Activated naive CD4-positive, alpha-beta T cell treated with Interleukin-2 at 50 U/mL for 16 hours (primary cell): Measurements from ENCODE around the gene ITPRIPL2.
A peak's percentile ranks its signal among the peaks of the same experiment; 100 is the strongest.

Experiments used
- DNase-seq: peaks from one replicate; pipeline ENCODE4 v3.0.0-alpha.2; 2020

ITPRIPL2 gene

GRCh38 chr16:19145010-19145409, 31.2 kb downstream of the ITPRIPL2 start:
- DNase-seq: no peak

GRCh38 chr16:19147126-19147525, 33.4 kb downstream of the ITPRIPL2 start:
- DNase-seq: no peak

DNA sequence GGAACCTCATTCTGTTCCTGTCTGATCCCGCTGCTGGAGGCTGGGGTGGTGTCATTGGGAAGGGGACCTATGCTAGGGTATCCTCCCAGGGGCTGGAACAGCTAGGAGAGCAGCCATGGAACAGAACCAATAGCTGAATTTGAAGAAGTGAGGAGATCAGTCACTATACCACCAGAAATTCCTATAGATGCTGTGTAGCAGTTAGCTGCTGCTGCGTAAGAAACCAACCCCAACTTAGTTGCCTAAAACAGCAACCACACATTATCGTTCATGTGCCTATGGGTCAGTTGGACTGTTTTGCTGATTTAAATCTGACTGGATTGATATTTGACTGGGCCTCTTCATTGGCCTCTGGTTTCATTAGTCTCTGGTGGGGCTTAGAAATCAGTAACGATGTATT, 33.9 kb downstream of the ITPRIPL2 start:
- no peak for DNase-seq

GRCh38 chr16:19148189-19148588, 34.4 kb downstream of the ITPRIPL2 start:
- no peak for DNase-seq

DNA sequence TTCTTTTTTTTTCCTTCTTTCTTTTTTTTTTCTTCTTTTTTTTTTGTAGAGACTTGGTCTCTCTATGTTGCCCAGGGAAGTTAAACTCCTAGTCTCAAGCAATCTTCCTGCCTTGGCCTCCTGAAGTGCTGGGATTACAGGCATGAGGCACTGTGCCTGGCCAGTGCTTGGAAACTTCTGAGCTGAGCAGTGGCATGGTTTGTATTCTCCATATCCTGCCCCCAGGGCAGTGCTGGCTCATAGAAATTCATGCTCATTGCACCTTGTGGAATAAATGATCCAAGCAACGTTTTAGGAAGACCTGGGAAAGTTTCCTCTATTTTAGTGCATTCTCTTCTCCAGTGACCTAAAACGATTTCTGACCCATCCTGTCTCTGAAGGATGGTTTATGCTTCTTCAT, 37.5 kb downstream of the ITPRIPL2 start:
- DNase-seq: no peak

DNA sequence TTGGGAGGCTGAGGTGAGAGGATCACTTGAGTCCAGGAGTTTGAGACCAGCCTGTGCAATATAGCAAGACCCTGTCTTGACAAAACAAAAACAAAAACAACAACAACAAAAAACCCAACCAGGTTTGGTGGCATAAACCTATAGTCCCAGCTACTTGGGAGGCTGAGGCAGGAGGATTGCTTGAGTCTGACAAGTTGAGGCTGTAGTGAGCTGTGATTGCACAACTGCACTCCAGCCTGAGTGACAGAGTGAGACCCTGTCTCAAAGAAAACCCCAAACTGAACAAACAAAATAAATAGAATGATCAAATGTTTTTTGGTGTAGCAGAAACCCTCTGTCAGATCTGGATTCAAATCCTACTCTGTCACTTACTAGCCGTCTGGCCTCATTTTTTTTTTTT, 38.3 kb downstream of the ITPRIPL2 start:
- DNase-seq: no peak

GRCh38 chr16:19153876-19154275, 40.1 kb downstream of the ITPRIPL2 start:
- DNase-seq: no peak

DNA sequence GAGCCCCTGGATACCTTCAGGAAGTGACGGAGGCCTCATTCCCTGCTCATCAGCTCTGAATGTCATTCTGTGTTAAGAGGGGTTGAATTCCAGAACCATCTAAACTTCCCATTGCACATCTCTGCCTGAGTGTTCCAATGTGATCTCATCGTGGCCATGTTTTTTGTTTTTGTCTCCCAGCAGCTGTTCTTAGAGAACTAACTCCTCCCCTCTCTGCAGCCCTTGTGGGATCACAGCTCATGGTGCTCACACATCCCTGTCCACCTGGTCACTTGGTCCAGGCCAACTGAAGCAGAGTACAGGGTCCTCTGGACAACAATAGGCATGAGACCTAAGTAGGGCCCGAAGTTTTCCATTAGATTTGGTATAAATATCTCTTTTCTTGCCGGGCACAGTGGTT, 48.3 kb downstream of the ITPRIPL2 start:
- no peak for DNase-seq

- DNase-seq: no peak
Observed at GRCh38 chr16:19163215-19163614, 49.5 kb downstream of the ITPRIPL2 start.

DNA sequence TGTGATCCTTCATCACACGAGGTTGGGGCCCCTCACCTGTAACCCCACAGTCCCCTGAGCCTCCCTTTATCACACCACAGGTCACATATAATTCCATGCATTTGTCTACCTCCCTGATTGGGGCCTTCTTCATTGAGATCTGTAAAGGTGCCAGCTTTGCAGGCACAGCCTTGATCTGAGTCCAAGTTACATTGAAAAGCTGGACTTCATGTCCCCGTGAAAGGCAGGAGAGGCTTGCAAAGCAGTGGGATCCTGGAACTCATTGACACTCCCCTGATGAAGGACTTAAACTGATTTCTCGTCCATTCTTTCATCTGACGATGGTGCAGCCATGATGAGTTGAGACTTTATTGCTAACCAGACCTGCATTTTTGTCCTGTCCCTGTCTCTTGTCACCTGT, 50.5 kb downstream of the ITPRIPL2 start:
- no peak for DNase-seq

- no peak for DNase-seq
Observed at GRCh38 chr16:19165101-19165500, 51.3 kb downstream of the ITPRIPL2 start.

GRCh38 chr16:19166500-19166899, 52.7 kb downstream of the ITPRIPL2 start:
- no peak for DNase-seq

- peak; percentile 48 for DNase-seq
Observed at GRCh38 chr16:19167710-19168370, 54.1 kb downstream of the ITPRIPL2 start, which contains the start of gene SYT17. Gene SYT17, plus strand, starts transcription at chr16:19168240. Its CDS starts 407 bp downstream, at chr16:19168647.

DNA sequence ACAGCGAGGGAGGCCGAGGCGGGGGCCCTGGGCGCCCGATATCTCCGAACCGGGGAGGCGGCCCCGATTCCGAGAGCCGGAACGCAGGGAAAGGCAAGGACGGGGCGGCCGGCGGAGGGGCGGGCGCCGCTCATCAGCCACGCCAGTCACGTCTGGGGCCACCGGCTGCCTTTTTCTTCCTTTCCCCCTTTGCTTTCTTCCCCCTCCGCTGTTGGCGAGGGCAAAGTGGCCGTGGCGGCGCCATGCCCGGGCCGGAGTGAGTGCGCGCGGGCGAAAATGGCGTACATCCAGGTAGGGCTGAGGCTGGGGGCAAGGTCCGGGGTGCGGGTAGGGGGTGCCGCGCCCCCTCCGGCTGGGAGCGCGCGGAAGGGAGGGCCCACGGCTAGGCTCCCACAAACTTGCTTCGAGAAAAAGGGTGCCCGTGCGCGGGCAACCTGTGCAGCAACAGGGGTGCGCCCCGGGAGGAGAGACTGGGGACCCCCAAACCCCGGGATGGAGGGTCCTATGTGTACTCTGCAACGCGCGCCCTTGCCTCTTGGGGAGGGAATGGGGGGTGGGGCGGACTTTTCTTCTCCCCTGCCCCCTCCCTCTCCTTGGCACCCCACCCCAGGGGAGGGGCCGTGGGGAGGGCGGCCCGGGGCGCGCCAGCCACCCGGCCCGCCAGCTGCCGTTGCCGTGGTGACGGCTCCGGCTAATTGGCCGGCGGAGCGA, 54.8 kb downstream of the ITPRIPL2 start:
- DNase-seq: no peak

DNA sequence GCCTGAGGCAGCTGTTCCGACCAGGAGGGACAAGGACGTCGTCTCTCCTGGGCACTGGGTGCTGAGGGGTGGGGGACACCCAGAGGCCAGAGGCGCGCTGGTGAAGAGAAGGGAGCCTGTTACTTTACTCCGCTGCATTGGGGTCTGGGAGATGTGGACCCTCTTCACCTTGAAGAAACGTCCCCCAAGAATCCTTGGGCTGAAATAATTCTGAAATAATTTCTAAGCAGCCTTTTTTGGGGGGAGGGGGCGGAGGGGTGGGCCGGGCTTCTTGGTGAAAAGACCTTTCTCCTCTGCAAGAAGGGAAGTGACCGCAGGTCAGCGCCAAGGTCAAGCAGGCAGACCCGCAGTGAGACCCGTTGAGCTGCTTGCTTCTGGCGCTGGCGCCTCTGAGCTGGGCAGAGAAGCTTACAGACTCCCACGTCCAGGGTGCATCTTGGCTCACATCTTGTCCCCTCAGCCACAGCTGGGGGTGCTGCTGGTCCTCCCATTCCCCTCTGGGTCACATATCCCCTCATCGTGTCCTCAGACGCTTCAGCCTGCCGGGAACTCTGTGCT, 55.4 kb downstream of the ITPRIPL2 start:
- DNase-seq: no peak

DNA sequence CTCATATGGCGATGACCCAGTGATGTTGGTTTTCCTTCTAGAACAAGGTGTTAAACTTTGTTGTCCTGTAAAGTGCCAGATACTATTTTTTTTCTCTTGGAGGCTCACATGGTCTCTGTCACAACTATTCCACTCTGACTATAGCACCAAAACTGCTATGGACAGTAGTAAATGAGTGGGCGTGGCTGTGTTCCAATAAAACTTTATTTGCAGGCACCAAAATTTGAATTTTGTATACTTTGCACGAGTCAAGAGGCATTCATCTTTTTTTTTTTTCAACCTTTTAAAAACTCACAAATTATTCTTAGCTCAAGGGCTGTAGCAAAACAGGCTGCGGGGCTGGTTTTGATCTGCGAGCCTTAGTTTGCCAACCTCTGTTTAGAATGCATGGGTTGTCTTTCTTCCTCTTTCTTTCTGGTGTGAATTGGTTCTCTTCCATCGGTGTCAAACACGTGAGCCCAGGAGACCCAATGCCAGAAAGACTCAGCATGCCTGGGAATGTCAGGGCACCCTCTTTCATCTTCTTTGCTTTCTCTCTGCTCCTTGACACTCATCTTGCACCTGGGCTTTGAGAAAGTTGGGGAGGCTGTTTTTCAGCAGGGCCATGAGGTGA, 56.4 kb downstream of the ITPRIPL2 start:
- no peak for DNase-seq
